DOHH2 (cell line): ENCODE results near the gene SP100.

ENCODE experiments used
- EZH2phosphoT487 ChIP-seq: fragments of 200-600 bp; sonication (generic); IDR thresholded peaks from 2 replicates; pipeline ENCODE4 v1.6.1; 2017; ENCODE audit warnings: borderline replicate concordance, mild to moderate bottlenecking, antibody characterized with exemption, low read length, moderate library complexity, mixed read lengths
- TF ChIP-seq, protein P1 (sequence below): fragments of 200-600 bp; sonication (generic); IDR thresholded peaks from one replicate; pipeline ENCODE4 v1.5.1; 2014; ENCODE audit warnings: antibody characterized with exemption, mild to moderate bottlenecking, low read depth, low read length; ENCODE audit not compliant: poor library complexity, severe bottlenecking

DNA sequence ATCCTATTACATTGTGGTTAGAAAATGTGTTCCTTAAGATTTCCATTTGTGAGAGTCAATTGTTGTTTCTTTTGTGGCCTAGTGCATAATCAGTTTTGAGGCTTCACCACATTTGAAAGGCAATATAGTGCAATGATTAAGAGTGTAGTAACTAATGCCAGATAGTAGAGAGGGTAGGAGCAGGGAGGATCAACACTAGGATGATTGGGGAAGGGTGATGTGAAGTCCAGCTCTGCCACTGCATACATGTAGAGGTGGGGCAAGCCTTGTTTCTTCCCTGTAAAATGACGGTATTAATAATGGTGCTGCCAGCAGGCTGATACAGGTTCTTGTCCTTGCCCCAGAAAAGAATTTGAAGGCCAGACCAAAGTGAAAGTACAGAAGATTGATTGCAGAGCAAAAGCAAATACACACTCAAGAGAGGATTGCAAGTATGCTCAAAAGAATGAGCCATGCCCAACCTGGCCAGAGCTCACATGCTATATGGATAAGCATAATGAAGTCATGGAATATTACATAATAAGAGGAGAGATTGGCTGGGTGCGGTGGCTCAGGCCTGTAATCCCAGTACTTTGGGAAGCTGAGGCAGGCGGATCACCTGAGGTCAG lies 8.0 kb downstream of the SP100 start:
- TF ChIP-seq, protein P1, sequence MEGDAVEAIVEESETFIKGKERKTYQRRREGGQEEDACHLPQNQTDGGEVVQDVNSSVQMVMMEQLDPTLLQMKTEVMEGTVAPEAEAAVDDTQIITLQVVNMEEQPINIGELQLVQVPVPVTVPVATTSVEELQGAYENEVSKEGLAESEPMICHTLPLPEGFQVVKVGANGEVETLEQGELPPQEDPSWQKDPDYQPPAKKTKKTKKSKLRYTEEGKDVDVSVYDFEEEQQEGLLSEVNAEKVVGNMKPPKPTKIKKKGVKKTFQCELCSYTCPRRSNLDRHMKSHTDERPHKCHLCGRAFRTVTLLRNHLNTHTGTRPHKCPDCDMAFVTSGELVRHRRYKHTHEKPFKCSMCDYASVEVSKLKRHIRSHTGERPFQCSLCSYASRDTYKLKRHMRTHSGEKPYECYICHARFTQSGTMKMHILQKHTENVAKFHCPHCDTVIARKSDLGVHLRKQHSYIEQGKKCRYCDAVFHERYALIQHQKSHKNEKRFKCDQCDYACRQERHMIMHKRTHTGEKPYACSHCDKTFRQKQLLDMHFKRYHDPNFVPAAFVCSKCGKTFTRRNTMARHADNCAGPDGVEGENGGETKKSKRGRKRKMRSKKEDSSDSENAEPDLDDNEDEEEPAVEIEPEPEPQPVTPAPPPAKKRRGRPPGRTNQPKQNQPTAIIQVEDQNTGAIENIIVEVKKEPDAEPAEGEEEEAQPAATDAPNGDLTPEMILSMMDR: no peak
- TF ChIP-seq EZH2phosphoT487: no peak
